DMS153 (cell line): ENCODE data around the gene ITIH4.

Experiments
- DNase-seq: peaks from one replicate; lab custom pipeline; 2025; lab: John Stamatoyannopoulos, UW

Gene ITIH4

DNA sequence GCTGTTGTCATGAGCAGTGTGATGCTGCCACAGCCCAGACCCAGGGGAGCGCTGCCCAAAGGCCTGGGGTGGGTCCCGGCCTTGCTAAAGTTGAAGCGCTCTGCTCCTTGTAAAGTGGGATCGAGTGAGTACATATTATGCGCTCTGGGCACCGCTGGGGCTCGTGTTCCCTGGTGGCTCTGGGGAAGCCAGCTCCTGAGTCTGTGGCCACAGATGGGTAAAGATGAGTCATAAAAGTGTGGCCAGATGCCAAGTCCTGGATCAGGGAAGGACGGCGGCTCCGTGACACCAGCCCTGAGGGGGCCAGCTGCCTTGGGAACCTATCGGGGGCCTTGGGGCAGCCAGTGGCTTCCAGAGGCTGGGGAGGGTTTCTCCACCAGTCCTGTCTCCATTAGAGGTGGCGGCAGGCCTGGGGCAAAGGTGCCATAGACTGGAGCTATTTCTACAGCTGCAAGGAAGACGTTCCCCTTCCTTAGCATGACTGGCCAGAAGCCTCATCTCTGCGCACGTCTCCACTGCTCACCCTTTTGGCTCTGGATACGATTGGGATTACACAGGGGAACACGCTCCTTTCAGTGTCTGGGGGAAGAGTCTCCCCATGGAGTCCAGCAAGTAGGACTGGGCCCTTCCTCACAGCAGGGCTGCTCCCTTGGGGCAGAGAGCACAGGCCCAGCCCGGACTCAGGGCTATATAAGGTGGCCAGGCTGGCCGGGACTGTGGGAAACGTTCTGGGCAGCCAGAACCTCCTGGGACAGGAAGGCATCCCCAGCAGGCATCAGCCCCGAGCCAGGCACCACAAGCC lies 1.2 kb upstream of the ITIH4 start:
- DNase-seq, result no peak

DNA sequence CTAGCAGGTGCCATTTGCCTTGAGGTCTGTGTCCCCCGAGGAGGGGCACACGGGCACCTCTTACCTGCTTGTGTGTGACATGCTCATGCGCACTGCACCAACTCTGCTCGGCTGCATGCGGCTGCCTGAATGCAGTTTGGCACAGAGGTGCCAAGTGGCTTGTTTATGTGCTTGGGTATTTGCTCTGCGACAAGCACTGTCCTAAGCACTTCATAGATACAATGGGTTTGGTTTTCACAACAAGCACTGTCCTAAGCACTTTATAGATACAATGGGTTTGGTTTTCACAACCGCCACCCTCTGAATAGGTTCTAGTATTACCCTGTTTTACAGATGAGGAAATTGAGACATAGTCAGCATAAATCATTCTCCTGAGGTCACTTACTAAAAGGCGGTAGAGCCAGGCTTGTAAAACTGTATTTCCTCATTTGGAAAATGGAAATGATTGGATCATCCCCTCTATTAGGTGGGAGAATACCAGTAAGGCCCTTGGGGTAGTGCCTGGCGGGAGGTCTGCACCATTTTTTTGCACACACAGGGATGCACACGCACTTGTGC lies 487 bp downstream of the ITIH4 start:
- DNase-seq, result peak; percentile 56

DNA sequence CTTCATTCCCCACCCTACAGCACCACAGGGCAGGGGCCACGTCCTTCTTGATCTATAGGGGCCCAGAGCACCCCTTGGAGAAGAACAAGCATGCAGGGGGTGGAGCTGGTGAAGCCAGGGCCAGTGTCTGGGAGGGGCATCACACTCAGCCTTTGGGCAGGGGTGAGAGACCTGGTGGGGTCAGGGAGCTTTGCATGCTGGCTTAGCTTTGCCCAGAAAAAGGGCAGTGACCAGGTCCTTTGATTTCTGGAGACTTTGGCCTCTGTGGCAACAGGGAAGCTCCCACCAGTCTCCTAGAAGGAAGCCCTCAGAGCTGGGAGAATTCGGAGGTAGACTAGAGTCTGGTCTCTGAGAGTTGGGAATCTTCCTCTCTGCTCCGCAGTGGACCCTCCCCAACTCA lies 990 bp downstream of the ITIH4 start:
- no peak for DNase-seq

DNA sequence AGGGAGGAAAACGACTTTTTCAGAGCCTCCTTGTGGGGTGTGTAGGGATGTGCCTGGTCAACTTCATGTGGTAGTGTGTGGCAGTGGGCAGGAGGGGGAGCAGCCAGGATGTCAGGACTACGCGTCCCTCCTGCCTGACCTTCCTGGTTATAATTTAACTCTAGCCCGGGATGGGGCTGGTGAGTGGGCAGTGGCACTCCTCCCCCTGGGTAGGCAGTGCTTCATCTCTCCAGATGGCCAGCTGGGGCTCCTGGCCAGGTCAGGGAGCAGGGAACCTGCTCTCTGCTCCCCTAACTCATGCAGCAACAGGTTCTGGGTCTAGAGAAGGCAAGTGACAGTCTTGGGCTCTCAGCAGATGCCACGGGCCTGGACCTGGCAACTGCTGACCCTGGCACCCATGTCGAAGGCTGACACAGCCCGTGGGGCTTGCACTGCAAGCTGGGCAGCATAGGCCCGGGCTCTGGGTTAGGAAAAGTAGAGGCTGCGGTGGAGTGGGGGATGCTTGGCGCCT lies 2.6 kb downstream of the ITIH4 start:
- DNase-seq, result no peak

DNA sequence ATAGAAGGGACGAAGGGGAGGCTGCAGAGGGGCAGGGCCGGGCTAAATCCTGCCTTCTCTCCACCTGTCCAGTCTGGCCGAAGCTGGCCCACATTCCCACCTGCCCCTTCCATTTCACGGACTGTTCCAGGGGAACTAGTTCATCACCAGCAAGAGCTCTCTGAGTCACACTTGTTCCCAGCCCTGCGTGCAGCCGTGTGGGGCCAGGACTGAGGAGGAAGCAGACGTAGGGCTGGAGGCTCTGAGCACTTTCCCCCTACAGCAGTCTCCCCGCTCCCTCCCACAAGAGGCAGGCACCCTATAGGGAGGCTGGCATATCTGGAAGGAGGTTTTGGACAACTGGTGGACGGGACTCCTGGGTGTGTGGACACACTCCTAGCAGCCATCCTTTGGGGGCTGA lies 3.0 kb downstream of the ITIH4 start:
- no peak for DNase-seq

DNA sequence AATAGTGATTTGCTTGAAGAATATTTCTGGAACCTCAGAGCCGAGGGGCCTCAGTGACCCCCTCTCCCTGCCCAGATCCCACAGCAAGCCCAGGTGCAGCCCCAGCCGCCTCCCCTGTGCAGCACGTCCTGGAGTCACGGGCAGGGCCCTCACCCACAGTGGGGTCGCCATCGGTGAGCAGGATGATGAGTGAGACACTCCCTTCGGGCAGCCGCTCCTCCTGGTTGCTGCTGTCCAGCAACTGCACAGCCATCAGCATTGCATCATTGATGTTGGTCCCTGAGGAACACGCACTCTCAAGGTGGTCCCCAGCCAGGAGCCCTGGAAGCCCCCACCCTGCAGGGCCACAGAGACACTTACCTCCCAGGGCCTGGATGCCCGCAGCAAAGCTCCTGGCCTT lies 6.4 kb downstream of the ITIH4 start:
- DNase-seq, result no peak

DNA sequence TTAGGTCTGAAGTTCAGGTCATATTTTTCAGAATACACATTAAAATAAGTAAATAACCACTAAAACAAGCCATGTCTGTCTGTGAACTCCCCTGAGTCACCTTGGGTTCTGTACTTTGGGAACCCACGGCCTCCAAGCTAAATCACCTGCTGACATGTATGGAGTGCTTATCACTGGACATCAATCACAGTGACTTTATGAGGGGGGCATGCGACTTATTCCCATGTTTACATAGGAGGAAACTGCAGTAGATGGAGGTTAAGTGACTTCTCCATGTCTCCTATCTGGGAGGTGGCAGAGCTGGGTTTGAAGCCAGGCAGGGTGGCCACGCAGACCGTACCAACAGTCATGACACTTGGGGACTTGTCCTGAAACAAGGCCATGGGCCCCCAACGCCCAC lies 8.1 kb downstream of the ITIH4 start:
- DNase-seq, result no peak

DNA sequence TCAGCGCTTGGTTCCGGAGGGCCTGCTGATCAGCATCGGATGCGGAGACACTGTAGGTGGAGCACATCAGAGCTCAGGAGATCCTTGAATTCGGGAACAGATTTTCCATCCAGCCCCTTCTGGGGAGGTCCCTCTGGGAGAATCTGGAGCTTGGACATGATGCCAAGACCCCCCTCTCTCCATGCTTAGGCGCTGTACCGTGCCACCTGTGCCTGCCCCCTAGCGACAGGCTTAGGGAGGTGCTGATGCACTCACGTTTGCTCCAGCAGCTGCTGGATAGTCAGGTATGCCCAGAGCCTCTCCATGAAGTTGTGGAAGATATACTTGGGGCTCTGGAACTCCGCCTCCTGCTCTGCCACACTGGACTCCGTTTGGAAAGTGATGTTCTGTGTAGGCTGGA lies 9.7 kb downstream of the ITIH4 start:
- DNase-seq, result no peak

DNA sequence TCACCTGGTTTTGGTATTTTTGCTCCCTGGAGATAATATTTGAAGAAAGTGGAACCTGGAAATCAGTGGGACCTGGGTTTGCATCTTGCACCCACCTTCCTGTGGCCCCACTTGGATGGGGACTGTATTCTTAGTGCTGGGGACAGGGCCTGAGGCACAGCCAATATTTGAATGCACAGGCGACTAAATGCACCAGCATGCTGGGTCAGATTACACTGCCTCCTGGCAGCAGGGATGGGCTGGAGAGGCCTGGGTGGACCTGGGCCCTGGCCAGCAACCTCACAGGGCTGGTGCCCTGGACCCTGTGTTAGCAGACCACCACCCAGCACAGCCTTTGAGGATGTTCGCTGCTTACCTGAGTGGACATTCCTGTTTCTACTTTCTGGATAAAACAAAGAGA lies 10.5 kb downstream of the ITIH4 start:
- DNase-seq, result no peak

DNA sequence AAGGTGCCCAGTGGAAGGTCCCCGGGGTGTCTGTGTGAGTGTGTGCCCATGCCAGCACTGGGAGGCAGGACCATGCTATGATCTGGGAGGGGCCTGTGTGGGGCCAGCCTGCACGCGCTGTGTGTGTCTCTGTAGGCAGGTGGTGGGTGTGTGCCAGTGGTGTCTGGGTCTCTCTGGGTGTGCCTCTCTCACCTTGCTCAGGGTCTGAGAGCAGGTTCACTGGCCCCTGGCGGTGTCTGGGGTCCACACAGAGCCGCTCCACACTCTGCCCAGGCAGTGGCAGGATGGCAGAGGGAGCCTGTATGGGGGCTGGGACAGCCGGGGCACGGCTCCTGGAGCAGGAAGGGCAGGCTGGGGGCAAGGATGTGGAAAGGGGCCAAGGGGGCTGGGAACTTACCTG lies 12.6 kb downstream of the ITIH4 start:
- no peak for DNase-seq

DNA sequence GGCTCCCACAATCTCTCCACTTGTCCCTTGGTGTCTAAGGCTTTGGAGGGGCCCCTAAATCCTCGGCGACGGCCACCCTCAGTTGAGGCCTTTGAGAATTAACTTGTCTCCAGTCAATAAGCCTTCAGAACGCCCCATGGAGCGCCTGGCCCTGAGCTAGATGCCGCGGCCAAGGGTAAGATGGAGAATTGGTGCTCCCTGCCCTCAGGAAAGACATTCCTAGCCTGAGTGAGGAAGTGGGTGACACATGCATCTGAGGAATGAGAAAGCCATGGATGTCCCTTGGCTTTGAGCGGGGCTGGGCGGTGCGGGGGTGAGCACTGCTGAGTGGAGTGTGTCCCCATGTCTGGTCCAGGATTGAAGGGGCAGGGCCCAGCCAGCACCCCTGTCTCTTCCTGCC lies 13.3 kb downstream of the ITIH4 start:
- DNase-seq, result no peak

DNA sequence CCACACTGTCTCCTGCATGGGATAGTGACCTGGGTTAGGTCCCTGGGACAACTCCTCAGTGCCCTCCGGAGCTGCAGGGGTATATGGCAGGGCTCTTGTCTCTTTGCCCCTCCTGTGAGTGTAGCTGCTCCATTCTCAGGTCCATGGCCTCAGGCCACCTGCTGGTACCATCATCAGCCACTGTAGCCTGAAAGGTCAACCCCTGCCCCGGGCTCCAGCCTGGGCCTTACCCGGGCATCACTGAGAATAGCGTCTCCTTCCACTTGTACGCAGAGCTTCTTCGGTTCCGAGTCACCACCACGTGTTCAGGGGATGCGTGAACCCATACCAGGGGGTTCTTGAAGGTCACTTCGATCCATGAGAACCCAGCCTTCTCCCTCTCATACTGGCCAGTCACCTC lies 13.8 kb downstream of the ITIH4 start:
- no peak for DNase-seq

DNA sequence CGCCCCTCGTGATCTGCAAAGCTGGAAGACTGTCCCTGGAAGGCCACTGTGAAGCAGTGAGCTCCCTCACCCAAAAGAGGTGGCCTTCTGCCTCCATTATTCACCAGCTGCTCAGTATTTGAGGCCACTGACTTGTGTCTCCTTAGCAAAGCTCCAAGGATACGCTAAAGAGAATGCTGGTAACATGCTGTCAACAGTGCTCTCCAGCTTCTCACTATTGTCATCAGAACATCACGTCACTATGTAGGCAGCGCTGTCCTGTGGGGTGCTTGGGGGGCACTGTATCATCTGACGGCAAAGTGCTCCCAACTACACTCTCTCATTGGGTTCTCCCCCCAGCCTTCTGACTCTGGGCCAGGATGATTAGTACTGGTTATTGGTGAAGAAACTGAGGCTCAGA lies 14.3 kb downstream of the ITIH4 start:
- no peak for DNase-seq

DNA sequence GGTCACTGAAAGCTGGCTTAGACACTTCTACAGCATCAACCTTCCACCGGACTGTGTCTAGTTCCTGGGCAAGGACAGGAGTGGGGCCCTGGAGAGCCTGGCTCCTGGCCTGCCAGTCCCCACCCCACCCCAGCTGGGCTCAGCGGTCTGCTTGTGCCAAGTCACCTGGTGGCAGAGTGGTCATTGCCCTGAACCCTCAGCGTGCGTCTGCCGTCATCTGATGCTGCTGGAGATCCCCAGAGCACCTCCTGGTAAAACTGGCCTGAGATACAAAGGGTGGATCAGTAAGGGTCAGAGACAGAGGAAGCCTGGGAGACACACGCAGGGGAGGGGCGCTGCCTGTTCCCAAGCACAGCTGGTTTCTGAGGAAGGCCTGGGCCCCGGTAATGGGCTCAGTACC lies 16.7 kb downstream of the ITIH4 start:
- DNase-seq, result no peak

DNA sequence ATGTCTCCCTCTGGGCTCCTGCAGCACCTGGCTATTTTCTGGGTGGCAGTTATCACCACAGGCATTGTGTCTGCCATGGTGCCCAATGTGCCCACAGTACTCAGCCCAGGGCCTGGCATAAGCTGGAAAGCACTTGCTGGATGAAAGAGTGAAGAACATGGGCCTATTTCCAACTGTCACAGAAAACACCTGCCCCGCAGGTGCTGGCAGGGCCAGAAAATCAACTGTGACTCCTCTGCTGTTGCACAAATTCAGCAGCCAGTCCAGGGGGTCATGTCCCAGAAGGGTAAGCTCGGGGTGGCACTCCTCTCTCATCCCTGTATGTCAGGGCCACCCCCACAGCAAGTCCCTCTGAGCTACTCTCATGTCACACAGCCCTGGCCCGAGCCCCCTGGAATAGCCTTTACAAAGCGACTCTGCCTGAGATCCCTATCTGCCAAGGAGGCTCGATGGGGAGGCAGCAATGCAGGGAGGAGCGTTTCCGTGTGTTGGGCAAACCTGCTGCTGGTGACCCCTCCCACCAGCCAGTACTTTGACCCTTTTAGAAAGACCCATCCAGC lies 18.9 kb downstream of the ITIH4 start:
- DNase-seq, result no peak

DNA sequence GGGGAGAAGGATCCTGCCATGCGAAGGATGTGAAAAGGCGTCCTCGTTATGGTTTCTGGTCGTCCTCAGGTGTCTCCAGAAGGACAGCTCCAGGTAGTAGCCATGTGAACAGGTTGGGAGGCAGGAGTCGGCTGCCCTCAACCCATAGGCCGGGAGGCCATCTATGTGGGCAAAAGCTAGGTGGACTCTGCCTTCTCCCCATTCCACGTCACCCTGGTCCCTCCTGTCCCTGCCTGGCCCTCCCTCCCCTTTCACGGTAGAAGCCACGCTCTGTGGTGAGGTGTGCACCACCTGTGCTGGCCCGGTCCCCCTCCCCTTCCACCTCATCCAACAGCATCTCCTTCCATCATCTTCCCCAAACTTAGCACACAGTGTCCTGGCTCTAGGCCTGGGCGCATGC lies 19.5 kb downstream of the ITIH4 start:
- no peak for DNase-seq

DNA sequence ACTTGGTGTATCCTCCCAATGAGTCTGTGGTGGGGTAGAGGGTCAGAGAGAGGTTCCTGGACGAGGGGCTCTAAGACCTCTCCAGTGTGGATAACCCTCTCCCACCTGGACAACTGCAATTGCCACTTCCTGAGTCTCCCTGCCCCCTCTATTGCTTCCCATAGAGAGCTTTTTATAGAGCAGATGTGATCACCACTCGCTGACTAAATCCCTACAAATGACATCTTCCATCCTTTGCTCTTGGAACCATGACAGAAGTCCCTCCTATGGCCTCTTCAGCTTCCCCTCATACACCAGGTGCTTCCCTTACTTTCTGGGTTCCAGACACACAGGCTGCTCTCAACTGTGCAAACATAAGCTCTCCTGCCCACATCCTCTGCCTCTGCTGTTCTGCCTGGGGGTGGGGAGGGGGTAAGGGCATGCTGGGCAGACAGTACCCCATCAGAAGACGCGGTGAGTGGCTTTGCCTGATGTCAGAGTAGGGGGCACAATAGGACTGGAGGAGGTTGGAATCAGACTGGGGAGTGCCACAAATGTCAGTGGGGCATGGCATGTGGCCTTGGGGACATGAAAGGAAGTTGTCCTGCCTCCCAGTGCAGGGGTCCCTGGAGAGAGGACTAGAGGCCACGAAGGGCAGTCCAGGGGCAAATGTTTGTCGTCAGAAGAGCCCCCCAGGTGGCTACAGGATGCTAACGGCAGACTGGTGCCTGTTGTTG lies 20.7 kb downstream of the ITIH4 start:
- DNase-seq, result peak; percentile 7

DNA sequence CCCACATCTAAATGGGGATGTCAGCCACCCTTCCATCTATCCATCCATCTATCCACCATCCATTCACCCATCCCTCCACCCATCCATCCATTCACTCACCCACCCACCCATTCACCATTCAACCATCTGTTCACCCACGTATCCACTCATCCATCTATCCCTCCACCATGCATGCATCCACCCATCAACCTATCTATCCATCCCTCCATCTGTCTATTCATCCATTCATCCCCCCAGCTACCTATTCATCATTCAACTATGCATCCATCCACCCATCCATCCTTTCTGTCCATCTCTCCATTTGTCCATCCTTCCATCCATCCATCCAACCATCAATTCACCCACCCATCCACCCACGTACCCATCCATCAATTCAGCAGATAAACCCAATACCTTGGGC lies 21.3 kb downstream of the ITIH4 start:
- no peak for DNase-seq

DNA sequence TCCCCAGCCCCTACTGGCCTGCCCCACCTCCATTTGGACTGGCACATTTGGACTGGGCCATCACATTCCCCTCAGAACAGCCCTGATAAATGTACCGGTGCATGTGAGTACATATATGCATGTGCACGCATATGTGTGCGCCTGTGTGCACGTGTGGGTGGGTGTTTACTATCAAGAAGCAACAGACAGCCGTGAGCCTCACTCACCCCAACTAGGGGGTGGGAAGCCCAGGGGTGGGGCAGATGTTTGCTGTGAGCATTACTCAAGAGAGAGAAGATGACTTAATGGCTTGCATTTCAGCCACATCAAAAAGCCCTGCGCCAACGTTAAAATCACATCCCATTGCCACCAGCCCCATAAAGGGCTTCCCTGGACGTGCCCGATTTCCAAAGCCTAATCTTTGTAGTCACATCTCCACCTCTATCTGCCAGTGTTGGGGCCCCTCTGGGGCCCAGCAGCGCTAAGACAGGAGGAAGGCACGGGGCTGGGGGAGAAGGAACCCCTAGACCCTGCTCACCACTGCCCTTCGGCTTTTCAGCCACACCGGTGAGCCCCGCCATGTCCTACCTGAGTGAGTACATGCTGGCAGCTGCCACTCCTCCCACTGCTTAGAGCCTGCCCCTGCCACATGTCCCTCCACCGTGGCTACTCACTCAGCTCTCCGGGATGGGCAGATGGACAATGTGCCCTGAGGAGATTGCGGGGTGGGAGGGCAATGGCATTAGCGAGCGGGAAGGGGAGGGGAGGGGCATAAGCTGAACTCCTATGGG lies 25.0 kb downstream of the ITIH4 start:
- no peak for DNase-seq

DNA sequence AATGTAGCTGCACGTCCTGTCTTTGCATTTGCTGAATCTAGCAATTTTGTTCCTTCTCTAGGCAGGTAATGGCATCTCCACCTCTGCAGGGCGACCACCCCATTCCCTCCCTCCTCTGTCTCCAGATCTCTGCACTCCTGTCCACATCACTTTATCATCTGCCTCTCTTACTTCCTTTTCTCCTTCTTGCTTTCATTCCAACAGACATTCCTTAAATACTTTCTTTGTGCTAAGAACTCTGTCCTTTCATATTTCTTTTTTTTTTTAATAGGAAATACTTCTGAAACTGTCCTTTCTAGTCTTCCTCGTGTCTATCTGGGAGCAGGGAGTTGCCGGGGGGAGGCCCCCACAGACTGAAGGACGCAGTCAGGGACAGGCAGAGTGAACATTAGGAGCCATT lies 28.6 kb downstream of the ITIH4 start:
- no peak for DNase-seq

DNA sequence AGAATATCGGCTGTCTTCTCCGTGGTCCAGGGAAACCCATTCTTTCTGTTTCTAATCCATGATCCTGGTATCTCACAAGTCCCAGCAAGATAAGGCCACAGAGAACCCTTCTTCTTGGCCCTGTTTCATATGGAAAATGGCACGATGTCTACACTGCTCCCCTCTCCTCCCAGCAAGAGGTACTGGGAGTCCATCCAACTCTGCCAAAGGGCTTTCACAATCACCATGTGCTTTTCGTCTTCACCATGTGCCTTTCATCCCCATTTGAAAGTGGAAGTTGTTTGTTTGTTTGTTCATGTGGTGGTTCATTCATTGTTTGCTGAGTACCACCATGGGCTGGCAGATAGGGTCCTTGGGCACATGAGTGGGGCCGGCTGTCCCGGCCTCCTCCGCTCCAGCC lies 30.4 kb downstream of the ITIH4 start:
- DNase-seq, result no peak

DNA sequence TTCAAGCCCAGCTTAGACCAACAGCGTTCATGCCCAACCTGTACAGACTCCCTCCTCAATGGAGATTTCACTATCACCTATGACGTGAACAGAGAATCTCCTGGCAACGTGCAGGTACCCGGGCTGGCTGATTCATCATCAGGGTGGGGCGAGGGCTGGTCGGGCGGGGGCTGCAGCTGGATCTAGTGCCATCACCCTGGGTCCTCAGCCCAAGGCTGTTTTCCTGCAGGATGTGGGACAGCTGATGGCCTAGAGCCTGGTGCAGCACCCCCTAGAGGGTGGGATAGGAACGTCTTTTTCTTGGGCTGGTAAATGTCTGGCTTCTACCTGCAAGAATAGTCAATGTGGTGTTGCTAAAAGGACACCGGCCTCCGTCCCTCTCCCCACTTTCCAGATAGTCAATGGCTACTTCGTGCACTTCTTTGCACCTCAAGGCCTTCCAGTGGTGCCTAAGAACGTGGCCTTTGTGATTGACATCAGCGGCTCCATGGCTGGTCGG lies 31.4 kb downstream of the ITIH4 start:
- DNase-seq, result no peak
